ENCODE measurements around the gene SETD1B. TPM values are rescaled to one million over a fixed set of nuclear protein-coding genes. Genes with fewer than 3 reads are reported as not detected.

The SETD1B gene
- total RNA-seq, 1 experiment from 2014 or later, result 23.8 TPM

DNA sequence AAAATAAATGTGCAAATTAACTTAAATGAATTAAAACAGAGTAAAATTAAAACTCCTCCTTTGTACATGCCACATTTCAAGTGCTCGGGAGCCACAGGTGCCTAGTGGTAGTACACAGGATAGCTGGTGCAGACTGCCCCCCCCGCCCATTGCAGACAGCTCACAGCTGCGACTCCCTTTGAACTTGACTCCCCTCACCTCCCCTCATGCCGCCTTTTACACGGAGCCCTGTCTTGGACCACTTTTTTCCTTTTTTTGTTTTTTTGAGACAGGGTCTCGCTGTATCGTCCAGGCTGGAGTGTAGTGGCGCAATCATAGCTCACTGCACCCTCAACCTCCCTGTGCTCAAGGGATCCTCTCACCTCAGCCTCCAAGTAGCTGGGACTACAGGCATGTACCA, 11.5 kb downstream of the SETD1B start:
- CTCF ChIA-PET, result interaction anchor here (0.6 kb wide), 1 partner anchor 21 kb away, joined by 3 read pairs; no protein-coding TSS in a partner anchor

DNA sequence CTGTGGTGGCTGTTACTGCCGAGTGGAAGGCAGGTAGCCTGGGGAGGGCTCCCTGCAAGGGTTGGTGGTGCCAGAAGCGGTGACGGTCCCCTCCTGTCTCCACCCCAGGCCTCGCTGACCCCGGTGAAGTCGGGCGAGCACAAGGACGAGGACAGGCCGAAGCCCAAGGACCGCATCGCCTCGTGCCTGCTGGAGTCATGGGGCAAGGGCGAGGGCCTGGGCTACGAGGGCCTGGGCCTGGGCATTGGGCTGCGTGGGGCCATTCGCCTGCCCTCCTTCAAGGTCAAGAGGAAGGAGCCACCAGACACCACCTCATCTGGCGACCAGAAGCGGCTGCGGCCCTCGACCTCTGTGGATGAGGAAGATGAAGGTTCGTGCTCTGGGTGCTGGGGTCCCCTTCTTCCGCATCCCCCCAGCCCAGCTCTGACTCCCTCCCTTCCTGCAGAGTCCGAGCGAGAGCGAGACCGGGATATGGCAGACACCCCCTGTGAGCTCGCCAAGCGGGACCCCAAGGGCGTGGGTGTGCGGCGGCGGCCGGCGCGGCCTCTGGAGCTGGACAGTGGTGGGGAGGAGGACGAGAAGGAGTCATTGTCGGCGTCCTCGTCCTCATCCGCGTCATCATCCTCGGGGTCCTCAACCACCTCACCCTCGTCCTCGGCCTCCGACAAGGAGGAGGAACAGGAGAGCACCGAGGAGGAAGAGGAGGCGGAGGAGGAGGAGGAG, 13.3 kb downstream of the SETD1B start:
- H3K4me3 ChIP-seq (ENCODE audit: low read depth, low read length, poor library complexity, severe bottlenecking), result no peak overlapping the region
- H3K4me1 ChIP-seq (ENCODE audit: insufficient read depth, low read length, poor library complexity, severe bottlenecking), result peaks cover 9% of the 10 kb centered on the region
- no peaks in the 10 kb centered on the region for H3K27me3 ChIP-seq (replicated peaks; ENCODE audit: insufficient read depth, low read depth, low read length, poor library complexity)
- H3K9me3 ChIP-seq (ENCODE audit: low read depth, low read length, poor library complexity, severe bottlenecking), result no peaks in the 10 kb centered on the region
- CTCF ChIA-PET, result no interaction called here
- H3K27ac ChIP-seq (ENCODE audit: low read depth, low read length, poor library complexity, severe bottlenecking), result no peak overlapping the region
- POLR2A ChIA-PET (ENCODE audit: low non-redundant PET), result no interaction called here
- intact Hi-C loops (cut with micrococcal nuclease; ENCODE audit: unreplicated experiment), result no loop called here
- TF ChIP-seq EZH2 (IDR thresholded peaks at IDR 0.05; ENCODE audit: borderline replicate concordance, low read depth, low read length, poor library complexity, severe bottlenecking), result no peak
- TF ChIP-seq, protein P1, sequence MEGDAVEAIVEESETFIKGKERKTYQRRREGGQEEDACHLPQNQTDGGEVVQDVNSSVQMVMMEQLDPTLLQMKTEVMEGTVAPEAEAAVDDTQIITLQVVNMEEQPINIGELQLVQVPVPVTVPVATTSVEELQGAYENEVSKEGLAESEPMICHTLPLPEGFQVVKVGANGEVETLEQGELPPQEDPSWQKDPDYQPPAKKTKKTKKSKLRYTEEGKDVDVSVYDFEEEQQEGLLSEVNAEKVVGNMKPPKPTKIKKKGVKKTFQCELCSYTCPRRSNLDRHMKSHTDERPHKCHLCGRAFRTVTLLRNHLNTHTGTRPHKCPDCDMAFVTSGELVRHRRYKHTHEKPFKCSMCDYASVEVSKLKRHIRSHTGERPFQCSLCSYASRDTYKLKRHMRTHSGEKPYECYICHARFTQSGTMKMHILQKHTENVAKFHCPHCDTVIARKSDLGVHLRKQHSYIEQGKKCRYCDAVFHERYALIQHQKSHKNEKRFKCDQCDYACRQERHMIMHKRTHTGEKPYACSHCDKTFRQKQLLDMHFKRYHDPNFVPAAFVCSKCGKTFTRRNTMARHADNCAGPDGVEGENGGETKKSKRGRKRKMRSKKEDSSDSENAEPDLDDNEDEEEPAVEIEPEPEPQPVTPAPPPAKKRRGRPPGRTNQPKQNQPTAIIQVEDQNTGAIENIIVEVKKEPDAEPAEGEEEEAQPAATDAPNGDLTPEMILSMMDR (conservative IDR thresholded peaks at IDR 0.05; ENCODE audit: low read depth, low read length), result no peak
- peaks cover 57% of the 10 kb centered on the region for H3K36me3 ChIP-seq (ENCODE audit: insufficient read depth, low read length, poor library complexity, severe bottlenecking)
- DNase-seq (ENCODE audit: low spot score), result no peak
- BruUV-seq (replicated peaks), result TSS peak; percentile 23

More for the DNA sequence above, 11.5 kb downstream of the SETD1B start:
- BruUV-seq (replicated peaks), result no TSS peak
- Histone ChIP-seq H3K27me3 (replicated peaks; ENCODE audit: insufficient read depth, low read depth, low read length, poor library complexity) (no peaks in the 10 kb centered on the region), H3K27ac (ENCODE audit: low read depth, low read length, poor library complexity, severe bottlenecking) (no peak overlapping the region), H3K4me3 (ENCODE audit: low read depth, low read length, poor library complexity, severe bottlenecking) (no peak overlapping the region), H3K36me3 (ENCODE audit: insufficient read depth, low read length, poor library complexity, severe bottlenecking) (peaks cover 63% of the 10 kb centered on the region), H3K4me1 (ENCODE audit: insufficient read depth, low read length, poor library complexity, severe bottlenecking) (peaks cover 17% of the 10 kb centered on the region), H3K9me3 (ENCODE audit: low read depth, low read length, poor library complexity, severe bottlenecking) (no peaks in the 10 kb centered on the region)
- no peak for DNase-seq (ENCODE audit: low spot score)
- TF ChIP-seq EZH2 (IDR thresholded peaks at IDR 0.05; ENCODE audit: borderline replicate concordance, low read depth, low read length, poor library complexity, severe bottlenecking), result no peak
- TF ChIP-seq, protein P1 (conservative IDR thresholded peaks at IDR 0.05; ENCODE audit: low read depth, low read length), result no peak
- intact Hi-C loops (cut with micrococcal nuclease; ENCODE audit: unreplicated experiment), result no loop called here
- POLR2A ChIA-PET (ENCODE audit: low non-redundant PET), result no interaction called here

- CTCF ChIA-PET, result no interaction called here
- Histone ChIP-seq H3K4me1 (ENCODE audit: insufficient read depth, low read length, poor library complexity, severe bottlenecking) (peaks cover 6% of the 10 kb centered on the region), H3K4me3 (ENCODE audit: low read depth, low read length, poor library complexity, severe bottlenecking) (no peak overlapping the region), H3K9me3 (ENCODE audit: low read depth, low read length, poor library complexity, severe bottlenecking) (no peaks in the 10 kb centered on the region), H3K27ac (ENCODE audit: low read depth, low read length, poor library complexity, severe bottlenecking) (no peak overlapping the region), H3K27me3 (replicated peaks; ENCODE audit: insufficient read depth, low read depth, low read length, poor library complexity) (no peaks in the 10 kb centered on the region), H3K36me3 (ENCODE audit: insufficient read depth, low read length, poor library complexity, severe bottlenecking) (peaks cover 63% of the 10 kb centered on the region)
- POLR2A ChIA-PET (ENCODE audit: low non-redundant PET), result no interaction called here
- no TSS peak for BruUV-seq (replicated peaks)
- TF ChIP-seq, protein P1 (conservative IDR thresholded peaks at IDR 0.05; ENCODE audit: low read depth, low read length), result no peak
- no peak for TF ChIP-seq EZH2 (IDR thresholded peaks at IDR 0.05; ENCODE audit: borderline replicate concordance, low read depth, low read length, poor library complexity, severe bottlenecking)
- intact Hi-C loops (cut with micrococcal nuclease; ENCODE audit: unreplicated experiment), result no loop called here
- DNase-seq (ENCODE audit: low spot score), result no peak
Observed at GRCh38 chr12:121817648-121818043, 13.8 kb downstream of the SETD1B start.

Data from A673 (cell line).